Measurements from ENCODE around the gene KIF2C.

GRCh38 chr1:44780583-44781121, 41.0 kb downstream of the KIF2C start:
- TF ChIP-seq CTCF (conservative IDR thresholded peaks at IDR 0.05 in 1 of 2, IDR thresholded peaks at IDR 0.05 in 1 of 2; ENCODE audit: low read depth in 1 of 2, low read length in 2 of 2): no peak
- no peak for TF ChIP-seq EZH2 (IDR thresholded peaks at IDR 0.05; ENCODE audit: low read length, missing control alignments)
